Liver (tissue), 3 donors: Measurements from ENCODE around the gene TTC28.

ENCODE experiments used
- ATF3 ChIP-seq: IDR thresholded peaks from 2 replicates; pipeline ENCODE4 v1.6.1; 2016; ENCODE audit warnings: antibody characterized with exemption
- EGR1 ChIP-seq, 2 donors: IDR thresholded peaks; 2 replicates each; pipeline ENCODE4 v1.6.1; 2016 to 2018; ENCODE audit warnings: antibody characterized with exemption in 2 of 2, low read depth in 2 of 2
- HNF4G ChIP-seq: IDR thresholded peaks from 2 replicates; pipeline ENCODE4 v1.6.1; 2016; ENCODE audit warnings: antibody characterized with exemption
- JUND ChIP-seq, 2 donors: IDR thresholded peaks; 2 replicates each; pipeline ENCODE4 v1.6.1; 2016; ENCODE audit warnings: antibody characterized with exemption in 2 of 2
- RAD21 ChIP-seq, 2 donors: IDR thresholded peaks; 2 replicates each; pipeline ENCODE4 v1.6.1; 2016; ENCODE audit warnings: antibody characterized with exemption in 2 of 2, mild to moderate bottlenecking in 2 of 2
- RXRA ChIP-seq, 2 donors: IDR thresholded peaks; 2 replicates each; pipeline ENCODE4 v1.6.1; 2017 to 2018; ENCODE audit warnings: antibody characterized with exemption in 2 of 2, mild to moderate bottlenecking in 1 of 2
- SP1 ChIP-seq: IDR thresholded peaks from 2 replicates; pipeline ENCODE4 v1.6.1; 2018; ENCODE audit warnings: antibody characterized with exemption, mild to moderate bottlenecking
- TAF1 ChIP-seq: conservative IDR thresholded peaks from 2 replicates; pipeline ENCODE4 v1.6.1; 2016; ENCODE audit warnings: antibody characterized with exemption, mild to moderate bottlenecking
- YY1 ChIP-seq: IDR thresholded peaks from 2 replicates; pipeline ENCODE4 v1.6.1; 2016; ENCODE audit warnings: antibody characterized with exemption, mild to moderate bottlenecking
- ZBTB33 ChIP-seq: IDR thresholded peaks from 2 replicates; pipeline ENCODE4 v1.6.1; 2016; ENCODE audit warnings: antibody characterized with exemption
- TF ChIP-seq, protein P1 (sequence below): IDR thresholded peaks from 2 replicates; pipeline ENCODE4 v1.6.1; 2016; ENCODE audit warnings: antibody characterized with exemption
- TF ChIP-seq, protein P2 (sequence below): fragments of 150-350 bp; IDR thresholded peaks from 2 replicates; pipeline ENCODE4 v1.5.1; 2017; ENCODE audit warnings: improper control_type of control experiment, low read depth, low read length; ENCODE audit not compliant: missing input control
- TF ChIP-seq, protein P3 (sequence below): IDR thresholded peaks from 2 replicates; pipeline ENCODE4 v1.6.1; 2016; ENCODE audit warnings: antibody characterized with exemption, mild to moderate bottlenecking
- donor health status: healthy.
- donor health status: healthy.

DNA sequence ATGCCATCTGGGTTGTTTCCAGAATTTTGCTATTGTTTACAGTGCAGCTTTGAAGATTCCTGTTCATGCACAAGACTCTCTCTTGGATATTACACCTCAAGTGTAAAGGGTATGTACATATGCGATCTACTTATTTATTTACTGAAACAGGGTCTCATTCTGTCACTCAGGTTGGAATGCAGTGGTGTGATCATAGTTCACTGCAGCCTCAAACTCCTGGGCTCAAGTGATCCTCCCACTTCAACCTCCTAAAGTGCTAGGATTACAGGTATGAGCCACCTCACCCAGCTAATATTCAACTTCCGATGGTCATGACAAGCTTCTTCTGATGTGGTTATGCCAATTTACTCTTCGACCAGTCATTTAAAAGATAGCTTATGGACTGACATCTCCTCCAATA is 602.5 kb downstream of the TTC28 start:
- TF ChIP-seq, protein P1, sequence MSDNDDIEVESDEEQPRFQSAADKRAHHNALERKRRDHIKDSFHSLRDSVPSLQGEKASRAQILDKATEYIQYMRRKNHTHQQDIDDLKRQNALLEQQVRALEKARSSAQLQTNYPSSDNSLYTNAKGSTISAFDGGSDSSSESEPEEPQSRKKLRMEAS: no peak
- TF ChIP-seq ATF3: no peak
- TF ChIP-seq YY1: no peak
- TF ChIP-seq, protein P2, sequence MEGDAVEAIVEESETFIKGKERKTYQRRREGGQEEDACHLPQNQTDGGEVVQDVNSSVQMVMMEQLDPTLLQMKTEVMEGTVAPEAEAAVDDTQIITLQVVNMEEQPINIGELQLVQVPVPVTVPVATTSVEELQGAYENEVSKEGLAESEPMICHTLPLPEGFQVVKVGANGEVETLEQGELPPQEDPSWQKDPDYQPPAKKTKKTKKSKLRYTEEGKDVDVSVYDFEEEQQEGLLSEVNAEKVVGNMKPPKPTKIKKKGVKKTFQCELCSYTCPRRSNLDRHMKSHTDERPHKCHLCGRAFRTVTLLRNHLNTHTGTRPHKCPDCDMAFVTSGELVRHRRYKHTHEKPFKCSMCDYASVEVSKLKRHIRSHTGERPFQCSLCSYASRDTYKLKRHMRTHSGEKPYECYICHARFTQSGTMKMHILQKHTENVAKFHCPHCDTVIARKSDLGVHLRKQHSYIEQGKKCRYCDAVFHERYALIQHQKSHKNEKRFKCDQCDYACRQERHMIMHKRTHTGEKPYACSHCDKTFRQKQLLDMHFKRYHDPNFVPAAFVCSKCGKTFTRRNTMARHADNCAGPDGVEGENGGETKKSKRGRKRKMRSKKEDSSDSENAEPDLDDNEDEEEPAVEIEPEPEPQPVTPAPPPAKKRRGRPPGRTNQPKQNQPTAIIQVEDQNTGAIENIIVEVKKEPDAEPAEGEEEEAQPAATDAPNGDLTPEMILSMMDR: no peak
- no peak for TF ChIP-seq TAF1
- TF ChIP-seq SP1: no peak
- TF ChIP-seq JUND (IDR thresholded peaks at IDR 0.05): no peak
- TF ChIP-seq ZBTB33: no peak
- TF ChIP-seq EGR1 (IDR thresholded peaks at IDR 0.05; ENCODE audit: low read depth in 2 of 2): no peak
- TF ChIP-seq, protein P3, sequence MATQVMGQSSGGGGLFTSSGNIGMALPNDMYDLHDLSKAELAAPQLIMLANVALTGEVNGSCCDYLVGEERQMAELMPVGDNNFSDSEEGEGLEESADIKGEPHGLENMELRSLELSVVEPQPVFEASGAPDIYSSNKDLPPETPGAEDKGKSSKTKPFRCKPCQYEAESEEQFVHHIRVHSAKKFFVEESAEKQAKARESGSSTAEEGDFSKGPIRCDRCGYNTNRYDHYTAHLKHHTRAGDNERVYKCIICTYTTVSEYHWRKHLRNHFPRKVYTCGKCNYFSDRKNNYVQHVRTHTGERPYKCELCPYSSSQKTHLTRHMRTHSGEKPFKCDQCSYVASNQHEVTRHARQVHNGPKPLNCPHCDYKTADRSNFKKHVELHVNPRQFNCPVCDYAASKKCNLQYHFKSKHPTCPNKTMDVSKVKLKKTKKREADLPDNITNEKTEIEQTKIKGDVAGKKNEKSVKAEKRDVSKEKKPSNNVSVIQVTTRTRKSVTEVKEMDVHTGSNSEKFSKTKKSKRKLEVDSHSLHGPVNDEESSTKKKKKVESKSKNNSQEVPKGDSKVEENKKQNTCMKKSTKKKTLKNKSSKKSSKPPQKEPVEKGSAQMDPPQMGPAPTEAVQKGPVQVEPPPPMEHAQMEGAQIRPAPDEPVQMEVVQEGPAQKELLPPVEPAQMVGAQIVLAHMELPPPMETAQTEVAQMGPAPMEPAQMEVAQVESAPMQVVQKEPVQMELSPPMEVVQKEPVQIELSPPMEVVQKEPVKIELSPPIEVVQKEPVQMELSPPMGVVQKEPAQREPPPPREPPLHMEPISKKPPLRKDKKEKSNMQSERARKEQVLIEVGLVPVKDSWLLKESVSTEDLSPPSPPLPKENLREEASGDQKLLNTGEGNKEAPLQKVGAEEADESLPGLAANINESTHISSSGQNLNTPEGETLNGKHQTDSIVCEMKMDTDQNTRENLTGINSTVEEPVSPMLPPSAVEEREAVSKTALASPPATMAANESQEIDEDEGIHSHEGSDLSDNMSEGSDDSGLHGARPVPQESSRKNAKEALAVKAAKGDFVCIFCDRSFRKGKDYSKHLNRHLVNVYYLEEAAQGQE: no peak
- no peak for TF ChIP-seq HNF4G
- no peak for TF ChIP-seq RAD21 (IDR thresholded peaks at IDR 0.05)
- no peak for TF ChIP-seq RXRA (IDR thresholded peaks at IDR 0.05)
